ENCODE measurements around the gene HMGCS2. TPM values are rescaled to one million over a fixed set of nuclear protein-coding genes. Genes with fewer than 3 reads are reported as not detected.

HMGCS2 gene
- total and polyA plus RNA-seq, 2 donors from 2014 or later, result 3.9 to 163 TPM

DNA sequence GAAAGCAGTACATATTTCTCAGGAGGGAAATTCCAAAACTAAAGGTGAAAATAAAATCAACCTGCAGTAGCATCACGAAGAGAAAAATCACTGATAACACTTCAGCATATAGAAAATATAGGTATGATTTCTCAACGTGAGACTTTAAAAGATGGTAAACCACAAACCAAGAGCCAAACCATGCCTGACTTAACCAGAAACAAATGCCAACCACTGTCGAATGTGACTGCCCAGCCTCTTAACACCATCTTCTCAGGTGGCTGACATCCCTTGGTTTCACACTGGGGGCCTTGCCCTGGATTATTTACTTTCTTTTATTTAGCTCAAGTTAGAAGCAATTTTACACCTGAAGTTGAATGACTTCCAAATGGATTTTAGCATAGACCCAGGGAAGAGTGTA is 10.1 kb downstream of the HMGCS2 start:
- FAIRE-seq (no peak), DNase-seq (no peak)
- H3K4me3 ChIP-seq (ENCODE audit: low read length in 3 of 3), result no peak overlapping the region
- H3K27ac ChIP-seq (ENCODE audit: low read depth in 2 of 2, low read length in 2 of 2), result no peak overlapping the region
- TF ChIP-seq, protein P1, sequence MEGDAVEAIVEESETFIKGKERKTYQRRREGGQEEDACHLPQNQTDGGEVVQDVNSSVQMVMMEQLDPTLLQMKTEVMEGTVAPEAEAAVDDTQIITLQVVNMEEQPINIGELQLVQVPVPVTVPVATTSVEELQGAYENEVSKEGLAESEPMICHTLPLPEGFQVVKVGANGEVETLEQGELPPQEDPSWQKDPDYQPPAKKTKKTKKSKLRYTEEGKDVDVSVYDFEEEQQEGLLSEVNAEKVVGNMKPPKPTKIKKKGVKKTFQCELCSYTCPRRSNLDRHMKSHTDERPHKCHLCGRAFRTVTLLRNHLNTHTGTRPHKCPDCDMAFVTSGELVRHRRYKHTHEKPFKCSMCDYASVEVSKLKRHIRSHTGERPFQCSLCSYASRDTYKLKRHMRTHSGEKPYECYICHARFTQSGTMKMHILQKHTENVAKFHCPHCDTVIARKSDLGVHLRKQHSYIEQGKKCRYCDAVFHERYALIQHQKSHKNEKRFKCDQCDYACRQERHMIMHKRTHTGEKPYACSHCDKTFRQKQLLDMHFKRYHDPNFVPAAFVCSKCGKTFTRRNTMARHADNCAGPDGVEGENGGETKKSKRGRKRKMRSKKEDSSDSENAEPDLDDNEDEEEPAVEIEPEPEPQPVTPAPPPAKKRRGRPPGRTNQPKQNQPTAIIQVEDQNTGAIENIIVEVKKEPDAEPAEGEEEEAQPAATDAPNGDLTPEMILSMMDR (IDR thresholded peaks at IDR 0.05; ENCODE audit: borderline replicate concordance, extremely low read depth, insufficient read depth), result no peak
- no peaks in the 10 kb centered on the region for H3K27me3 ChIP-seq (ENCODE audit: control insufficient read depth, insufficient read depth, low read length)
- intact Hi-C loops (cut with DNase I), result no loop called here
- H3K36me3 ChIP-seq (ENCODE audit: control insufficient read depth in 2 of 3, insufficient read depth in 3 of 3, low read length in 3 of 3), result no peaks in the 10 kb centered on the region
- no peaks in the 10 kb centered on the region for H3K9me3 ChIP-seq (ENCODE audit: control insufficient read depth in 2 of 3, insufficient read depth in 1 of 3, low read length in 3 of 3)
- no peak overlapping the region for H3K9ac ChIP-seq (ENCODE audit: low read length in 3 of 3)
- no peaks in the 10 kb centered on the region for H3K4me1 ChIP-seq (ENCODE audit: control insufficient read depth in 2 of 3, insufficient read depth in 2 of 3, low read depth in 1 of 3, low read length in 3 of 3)

DNA sequence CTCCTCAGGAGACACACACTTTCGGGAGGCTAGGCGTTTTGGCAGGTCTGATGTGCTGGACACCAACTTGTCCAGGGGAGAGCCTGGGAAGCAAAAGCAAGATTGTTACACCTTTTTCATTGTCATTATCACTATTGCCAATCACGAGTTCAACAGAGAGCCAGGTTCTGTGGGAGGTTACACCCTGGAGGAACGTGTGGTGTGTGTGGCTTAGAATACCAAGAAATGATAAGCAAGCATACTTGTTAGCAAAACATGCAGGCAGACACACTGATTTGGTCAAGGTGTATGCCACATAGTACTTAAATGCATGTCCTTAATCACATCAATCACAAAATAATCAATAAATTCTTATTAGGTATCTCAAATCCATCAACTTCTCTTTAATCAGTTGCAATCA is 16.1 kb downstream of the HMGCS2 start:
- Histone ChIP-seq H3K4me1 (ENCODE audit: control insufficient read depth in 2 of 3, insufficient read depth in 2 of 3, low read depth in 1 of 3, low read length in 3 of 3) (no peaks in the 10 kb centered on the region), H3K9ac (ENCODE audit: low read length in 3 of 3) (no peak overlapping the region), H3K4me3 (ENCODE audit: low read length in 3 of 3) (no peak overlapping the region), H3K9me3 (ENCODE audit: control insufficient read depth in 2 of 3, insufficient read depth in 1 of 3, low read length in 3 of 3) (no peaks in the 10 kb centered on the region), H3K27me3 (ENCODE audit: control insufficient read depth, insufficient read depth, low read length) (no peaks in the 10 kb centered on the region), H3K27ac (ENCODE audit: low read depth in 2 of 2, low read length in 2 of 2) (no peak overlapping the region), H3K36me3 (ENCODE audit: control insufficient read depth in 2 of 3, insufficient read depth in 3 of 3, low read length in 3 of 3) (no peaks in the 10 kb centered on the region)
- intact Hi-C loops (cut with DNase I), result no loop called here
- DNase-seq (peak in 1 of 5 donors; percentile 2), FAIRE-seq (no peak)
- TF ChIP-seq, protein P1 (IDR thresholded peaks at IDR 0.05; ENCODE audit: borderline replicate concordance, extremely low read depth, insufficient read depth), result no peak

DNA sequence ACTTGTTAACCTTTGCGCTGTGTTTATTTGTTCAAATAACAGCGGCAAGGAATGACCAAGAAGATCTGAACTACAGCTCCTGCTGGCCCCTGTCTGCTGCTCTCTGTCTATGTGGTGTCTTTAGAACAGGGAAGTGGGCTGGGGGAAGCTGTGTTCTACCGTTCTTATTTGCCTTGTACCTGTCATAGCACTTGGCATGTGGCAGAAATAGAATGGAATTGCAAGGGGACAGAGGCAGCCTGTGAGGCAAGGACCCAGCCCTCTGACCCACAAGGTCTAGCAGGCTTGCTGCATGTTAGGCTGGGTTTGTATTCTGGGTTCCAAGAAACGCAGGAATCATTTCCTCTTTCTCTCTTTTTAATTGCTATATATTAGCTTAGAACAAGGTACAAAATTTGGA is 20.7 kb downstream of the HMGCS2 start:
- DNase-seq, result no peak
- TF ChIP-seq, protein P1 (IDR thresholded peaks at IDR 0.05; ENCODE audit: borderline replicate concordance, extremely low read depth, insufficient read depth), result no peak
- no peaks in the 10 kb centered on the region for H3K27me3 ChIP-seq (ENCODE audit: control insufficient read depth, insufficient read depth, low read length)
- H3K4me3 ChIP-seq (ENCODE audit: low read length in 3 of 3), result no peak overlapping the region
- peaks cover 0 to 9% (median 5%) of the 10 kb centered on the region in 3 donors for H3K4me1 ChIP-seq (ENCODE audit: control insufficient read depth in 2 of 3, insufficient read depth in 2 of 3, low read depth in 1 of 3, low read length in 3 of 3)
- intact Hi-C loops (cut with DNase I), result no loop called here
- H3K9ac ChIP-seq (ENCODE audit: low read length in 3 of 3), result no peak overlapping the region
- no peaks in the 10 kb centered on the region for H3K36me3 ChIP-seq (ENCODE audit: control insufficient read depth in 2 of 3, insufficient read depth in 3 of 3, low read length in 3 of 3)
- FAIRE-seq, result no peak
- H3K9me3 ChIP-seq (ENCODE audit: control insufficient read depth in 2 of 3, insufficient read depth in 1 of 3, low read length in 3 of 3), result no peaks in the 10 kb centered on the region
- no peak overlapping the region for H3K27ac ChIP-seq (ENCODE audit: low read depth in 2 of 2, low read length in 2 of 2)

DNA sequence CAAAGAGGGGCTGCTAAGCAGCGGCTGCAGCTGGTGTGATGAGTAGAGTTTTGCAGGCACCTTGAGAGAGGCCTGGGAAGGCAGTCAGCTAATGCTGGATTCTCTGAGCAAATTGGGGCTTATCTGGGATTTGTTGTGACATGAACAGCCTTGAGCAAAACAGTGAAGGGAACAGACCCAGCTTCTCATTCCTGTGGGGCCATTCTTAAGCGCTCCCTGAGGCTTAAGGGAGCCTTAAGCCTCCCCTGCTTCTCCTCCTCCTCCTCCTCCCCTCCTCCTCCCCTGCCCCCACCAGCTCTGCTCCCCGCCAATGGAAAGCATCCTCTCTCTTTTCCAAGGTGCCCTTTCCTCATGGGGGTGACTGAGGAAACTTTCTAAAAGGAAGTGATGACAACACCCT is 21.3 kb downstream of the HMGCS2 start:
- Histone ChIP-seq H3K9ac (ENCODE audit: low read length in 3 of 3) (no peak overlapping the region), H3K9me3 (ENCODE audit: control insufficient read depth in 2 of 3, insufficient read depth in 1 of 3, low read length in 3 of 3) (no peaks in the 10 kb centered on the region)
- intact Hi-C loops (cut with DNase I), result no loop called here

More for the DNA sequence above, 21.3 kb downstream of the HMGCS2 start:
- TF ChIP-seq, protein P1 (IDR thresholded peaks at IDR 0.05; ENCODE audit: borderline replicate concordance, extremely low read depth, insufficient read depth), result no peak
- no peak for FAIRE-seq
- Histone ChIP-seq H3K4me3 (ENCODE audit: low read length in 3 of 3) (no peak overlapping the region), H3K36me3 (ENCODE audit: control insufficient read depth in 2 of 3, insufficient read depth in 3 of 3, low read length in 3 of 3) (no peaks in the 10 kb centered on the region), H3K4me1 (ENCODE audit: control insufficient read depth in 2 of 3, insufficient read depth in 2 of 3, low read depth in 1 of 3, low read length in 3 of 3) (peaks cover 0 to 14% (median 11%) of the 10 kb centered on the region in 3 donors), H3K27me3 (ENCODE audit: control insufficient read depth, insufficient read depth, low read length) (no peaks in the 10 kb centered on the region), H3K27ac (ENCODE audit: low read depth in 2 of 2, low read length in 2 of 2) (no peak overlapping the region)
- no peak for DNase-seq
